IPS-18c (cell line): ENCODE data around the gene LPP.

Source experiments
- H3K4me3 ChIP-seq: 2 replicates; pipeline ENCODE4 v1.7.0; 2013; ENCODE audit warnings: low read depth, mild to moderate bottlenecking, low read length, moderate library complexity; ENCODE audit not compliant: insufficient read depth
- H3K9me3 ChIP-seq: one replicate; pipeline ENCODE4 v1.6.1; 2013; ENCODE audit warnings: mild to moderate bottlenecking, low read length, moderate library complexity; ENCODE audit not compliant: control insufficient read depth, insufficient read depth

Gene LPP

GRCh38 chr3:188513662-188514328 is 359.8 kb downstream of the LPP start:
- no peak overlapping the region for H3K4me3 ChIP-seq
- peaks cover 3% of the 10 kb centered on the region for H3K9me3 ChIP-seq

GRCh38 chr3:188516515-188516914 is 362.6 kb downstream of the LPP start:
- peaks cover 2% of the 10 kb centered on the region for H3K9me3 ChIP-seq
- no peak overlapping the region for H3K4me3 ChIP-seq

- H3K9me3 ChIP-seq = no peaks in the 10 kb centered on the region
- no peak overlapping the region for H3K4me3 ChIP-seq
Observed at GRCh38 chr3:188518416-188518815, 364.5 kb downstream of the LPP start.

- H3K4me3 ChIP-seq = no peak overlapping the region
- H3K9me3 ChIP-seq = no peaks in the 10 kb centered on the region
Observed at GRCh38 chr3:188518835-188519452, 365.0 kb downstream of the LPP start.

GRCh38 chr3:188520466-188520865 is 366.5 kb downstream of the LPP start:
- no peaks in the 10 kb centered on the region for H3K9me3 ChIP-seq
- no peak overlapping the region for H3K4me3 ChIP-seq

- H3K4me3 ChIP-seq = no peak overlapping the region
Observed at GRCh38 chr3:188522115-188522514, 368.2 kb downstream of the LPP start.

GRCh38 chr3:188523291-188523690 is 369.3 kb downstream of the LPP start:
- Histone ChIP-seq H3K9me3 (no peaks in the 10 kb centered on the region), H3K4me3 (no peak overlapping the region)

More at GRCh38 chr3:188522115-188522514, 368.2 kb downstream of the LPP start:
- H3K9me3 ChIP-seq = no peaks in the 10 kb centered on the region

GRCh38 chr3:188524052-188524451 is 370.1 kb downstream of the LPP start:
- no peaks in the 10 kb centered on the region for H3K9me3 ChIP-seq
- no peak overlapping the region for H3K4me3 ChIP-seq

GRCh38 chr3:188526057-188526456 is 372.1 kb downstream of the LPP start:
- no peaks in the 10 kb centered on the region for H3K9me3 ChIP-seq
- no peak overlapping the region for H3K4me3 ChIP-seq

GRCh38 chr3:188527389-188527788 is 373.4 kb downstream of the LPP start:
- no peak overlapping the region for H3K4me3 ChIP-seq
- H3K9me3 ChIP-seq = no peaks in the 10 kb centered on the region

- no peaks in the 10 kb centered on the region for H3K9me3 ChIP-seq
- H3K4me3 ChIP-seq = no peak overlapping the region
Observed at GRCh38 chr3:188528396-188528795, 374.4 kb downstream of the LPP start.

GRCh38 chr3:188529228-188529627 is 375.3 kb downstream of the LPP start:
- no peak overlapping the region for H3K4me3 ChIP-seq
- H3K9me3 ChIP-seq = no peaks in the 10 kb centered on the region

- Histone ChIP-seq H3K4me3 (no peak overlapping the region), H3K9me3 (no peaks in the 10 kb centered on the region)
Observed at GRCh38 chr3:188530226-188530625, 376.3 kb downstream of the LPP start.

- Histone ChIP-seq H3K9me3 (no peaks in the 10 kb centered on the region), H3K4me3 (no peak overlapping the region)
Observed at GRCh38 chr3:188531210-188531609, 377.3 kb downstream of the LPP start.

- Histone ChIP-seq H3K4me3 (no peak overlapping the region), H3K9me3 (no peaks in the 10 kb centered on the region)
Observed at GRCh38 chr3:188533172-188533571, 379.2 kb downstream of the LPP start.

- no peak overlapping the region for H3K4me3 ChIP-seq
- H3K9me3 ChIP-seq = no peaks in the 10 kb centered on the region
Observed at GRCh38 chr3:188533612-188534357, 379.8 kb downstream of the LPP start.

GRCh38 chr3:188534633-188535032 is 380.7 kb downstream of the LPP start:
- Histone ChIP-seq H3K4me3 (no peak overlapping the region), H3K9me3 (no peaks in the 10 kb centered on the region)

GRCh38 chr3:188537606-188538005 is 383.6 kb downstream of the LPP start:
- Histone ChIP-seq H3K4me3 (no peak overlapping the region), H3K9me3 (no peaks in the 10 kb centered on the region)
